Mucosa of descending colon (tissue), 3 donors: ENCODE measurements around the gene DLX4. TPM values are rescaled to one million over a fixed set of nuclear protein-coding genes. Genes with fewer than 3 reads are reported as not detected.
A peak's percentile ranks its signal among the peaks of the same experiment; 100 is the strongest.

Experiments used
- ATAC-seq: fragments of 200-7000 bp; cut with Tn5 transposase; one replicate; pipeline ENCODE4 v1.9.1; 2020; ENCODE audit warnings: mild to moderate bottlenecking, moderate library complexity
- DNase-seq, 3 donors: peaks; one replicate each; pipeline ENCODE4 v3.0.0-alpha.2; 2020
- H3K36me3 ChIP-seq: fragments of 200-600 bp; one replicate; pipeline ENCODE4 v1.8.0; 2021; ENCODE audit warnings: low read depth, mild to moderate bottlenecking
- H3K4me1 ChIP-seq: fragments of 200-600 bp; one replicate; pipeline ENCODE4 v1.8.0; 2021; ENCODE audit warnings: low read depth, mild to moderate bottlenecking
- H3K4me3 ChIP-seq: fragments of 200-600 bp; one replicate; pipeline ENCODE4 v1.8.0; 2021; ENCODE audit warnings: mild to moderate bottlenecking
- H3K9me3 ChIP-seq: fragments of 200-600 bp; one replicate; pipeline ENCODE4 v1.8.0; 2021; ENCODE audit warnings: mild to moderate bottlenecking
- intact Hi-C, 2 donors: fragments of 100-400 bp; cut with DNase I in 1 of 2; cut with micrococcal nuclease in 1 of 2; formaldehyde crosslinking; loops; one replicate each; pipeline versions ENCODE4 v1.11.0 to v1.11.1; 2022; cut with DNase I, micrococcal nuclease
- total RNA-seq, 3 donors: library from RNA; stranded (reverse); fragmentation: NEBNext Ultra II Directional in 2 of 3; extraction: Animal tissue kit (Norgen Biotek cat#: 25700) in 2 of 3; gene quantifications; one replicate each; pipeline versions ENCODE4 v1.2.1 to v1.2.4, GENCODE V29; 2021 to 2023
- TF ChIP-seq, protein P1 (sequence below): fragments of 200-600 bp; IDR thresholded peaks from one replicate; pipeline ENCODE4 v1.8.0; 2022; ENCODE audit warnings: antibody characterized with exemption, mild to moderate bottlenecking
- donor health status: DM: no; HTN: no; CAD: no; lungs with moderate emphysema.
- donor health status: DM: no; HTN: no; CAD: no.
- donor health status: DM: no; HTN: yes; CAD: no.

Gene DLX4
- total RNA-seq, 3 donors from 2014 or later = 0.14 to 0.60 (median 0.24) TPM

DNA sequence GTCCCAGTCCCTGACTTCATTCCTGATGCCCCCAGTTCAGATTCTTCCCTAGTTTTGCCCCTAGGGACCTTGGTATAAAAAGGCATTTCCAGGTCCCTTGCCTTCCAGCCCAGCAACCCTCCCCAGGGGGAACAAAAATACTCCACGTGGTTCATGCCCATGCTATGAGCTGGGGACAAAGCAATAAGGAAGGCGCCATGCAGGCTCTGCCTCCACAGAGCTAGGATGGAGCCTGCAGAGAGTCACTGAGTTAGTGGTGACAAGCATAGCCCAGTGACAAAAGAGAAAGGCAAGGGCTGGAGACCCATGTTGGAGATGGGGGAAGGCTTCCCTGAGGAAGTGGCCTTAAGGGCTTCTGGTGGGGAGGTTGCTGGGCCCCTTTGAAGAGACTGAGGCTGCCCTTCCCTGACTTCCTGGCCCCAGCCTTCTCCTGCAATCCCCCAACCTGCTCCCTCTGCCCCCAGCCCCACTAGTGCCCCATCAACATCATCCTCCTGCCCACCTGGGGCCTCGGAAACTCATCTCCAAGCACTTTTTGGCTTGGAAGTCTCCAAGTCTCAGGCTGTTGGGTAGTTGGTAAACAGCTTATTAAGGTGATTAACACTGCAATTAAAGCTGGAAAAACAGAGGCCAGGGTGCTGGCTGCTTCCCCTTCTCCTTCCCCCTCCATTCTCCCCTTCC, 16.5 kb downstream of the DLX4 start:
- H3K4me3 ChIP-seq = no peak overlapping the region
- ATAC-seq (no peak), DNase-seq (no peak)
- TF ChIP-seq, protein P1, sequence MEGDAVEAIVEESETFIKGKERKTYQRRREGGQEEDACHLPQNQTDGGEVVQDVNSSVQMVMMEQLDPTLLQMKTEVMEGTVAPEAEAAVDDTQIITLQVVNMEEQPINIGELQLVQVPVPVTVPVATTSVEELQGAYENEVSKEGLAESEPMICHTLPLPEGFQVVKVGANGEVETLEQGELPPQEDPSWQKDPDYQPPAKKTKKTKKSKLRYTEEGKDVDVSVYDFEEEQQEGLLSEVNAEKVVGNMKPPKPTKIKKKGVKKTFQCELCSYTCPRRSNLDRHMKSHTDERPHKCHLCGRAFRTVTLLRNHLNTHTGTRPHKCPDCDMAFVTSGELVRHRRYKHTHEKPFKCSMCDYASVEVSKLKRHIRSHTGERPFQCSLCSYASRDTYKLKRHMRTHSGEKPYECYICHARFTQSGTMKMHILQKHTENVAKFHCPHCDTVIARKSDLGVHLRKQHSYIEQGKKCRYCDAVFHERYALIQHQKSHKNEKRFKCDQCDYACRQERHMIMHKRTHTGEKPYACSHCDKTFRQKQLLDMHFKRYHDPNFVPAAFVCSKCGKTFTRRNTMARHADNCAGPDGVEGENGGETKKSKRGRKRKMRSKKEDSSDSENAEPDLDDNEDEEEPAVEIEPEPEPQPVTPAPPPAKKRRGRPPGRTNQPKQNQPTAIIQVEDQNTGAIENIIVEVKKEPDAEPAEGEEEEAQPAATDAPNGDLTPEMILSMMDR = no peak
- intact Hi-C loops = no loop called here
- H3K9me3 ChIP-seq = no peaks in the 10 kb centered on the region
- H3K36me3 ChIP-seq = no peaks in the 10 kb centered on the region
- H3K4me1 ChIP-seq = no peaks in the 10 kb centered on the region

DNA sequence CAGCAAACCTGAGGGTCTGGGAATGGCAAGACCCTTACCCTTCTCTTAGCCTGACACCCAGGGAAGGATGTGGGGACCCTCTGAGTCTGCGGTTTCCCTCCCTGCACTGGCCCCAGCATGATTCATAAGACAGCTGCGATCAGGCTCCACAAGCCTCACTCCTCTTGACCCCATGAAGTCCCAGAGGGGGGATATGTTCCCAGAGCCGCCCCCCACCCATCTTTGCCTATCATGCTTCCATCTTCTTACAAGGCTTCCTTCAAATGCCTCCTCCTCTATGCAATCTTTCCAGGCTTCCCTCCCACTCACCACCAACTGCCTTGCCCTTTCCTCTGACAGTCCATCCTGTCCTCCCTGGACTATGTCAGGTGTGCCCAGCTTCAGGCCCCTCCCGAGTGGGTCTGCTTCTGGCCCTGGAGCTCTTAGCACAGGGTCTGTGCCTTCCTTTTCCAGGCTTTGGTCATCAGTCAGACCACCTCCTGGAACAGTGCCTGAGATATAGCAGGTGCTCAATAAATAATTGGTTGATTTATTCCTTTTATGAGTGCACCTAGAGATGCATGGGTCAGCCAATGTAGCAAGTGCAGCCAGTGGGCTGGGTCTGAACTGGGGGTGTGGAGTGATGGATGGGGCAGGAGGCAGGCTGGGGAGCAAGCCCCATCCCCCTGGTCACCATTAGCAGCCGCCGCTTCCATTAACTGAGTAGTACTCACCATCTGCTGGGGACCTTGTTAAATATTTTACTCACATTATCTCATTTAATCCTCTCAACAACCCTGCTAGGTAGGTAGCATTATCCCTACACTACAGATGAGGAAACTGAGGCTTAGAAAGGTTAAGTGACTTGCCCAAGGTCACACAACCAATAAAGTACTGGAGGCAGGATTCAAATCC, 17.7 kb downstream of the DLX4 start:
- H3K36me3 ChIP-seq = no peaks in the 10 kb centered on the region
- DNase-seq (no peak), ATAC-seq (no peak)
- H3K9me3 ChIP-seq = no peaks in the 10 kb centered on the region
- no peaks in the 10 kb centered on the region for H3K4me1 ChIP-seq
- no peak overlapping the region for H3K4me3 ChIP-seq
- intact Hi-C loops = no loop called here
- TF ChIP-seq, protein P1 = no peak

DNA sequence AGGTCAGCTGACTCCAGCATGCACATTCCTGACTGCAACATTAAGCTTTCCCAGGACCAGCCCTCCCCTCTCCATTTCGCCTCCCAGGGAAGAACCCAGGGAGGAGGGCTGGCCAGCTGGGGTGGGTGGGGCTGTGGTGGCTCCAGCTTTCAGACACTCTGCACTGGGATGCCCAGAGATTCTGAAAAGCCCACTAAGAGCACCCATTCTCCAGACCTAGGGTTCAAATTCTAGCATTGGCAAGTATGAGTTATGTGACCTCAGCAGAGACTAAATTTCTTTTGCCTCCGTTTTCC, 18.2 kb downstream of the DLX4 start:
- Histone ChIP-seq H3K9me3 (no peaks in the 10 kb centered on the region), H3K4me1 (no peaks in the 10 kb centered on the region), H3K4me3 (no peak overlapping the region), H3K36me3 (no peaks in the 10 kb centered on the region)
- TF ChIP-seq, protein P1 = no peak
- DNase-seq (no peak), ATAC-seq (no peak)
- intact Hi-C loops = no loop called here

DNA sequence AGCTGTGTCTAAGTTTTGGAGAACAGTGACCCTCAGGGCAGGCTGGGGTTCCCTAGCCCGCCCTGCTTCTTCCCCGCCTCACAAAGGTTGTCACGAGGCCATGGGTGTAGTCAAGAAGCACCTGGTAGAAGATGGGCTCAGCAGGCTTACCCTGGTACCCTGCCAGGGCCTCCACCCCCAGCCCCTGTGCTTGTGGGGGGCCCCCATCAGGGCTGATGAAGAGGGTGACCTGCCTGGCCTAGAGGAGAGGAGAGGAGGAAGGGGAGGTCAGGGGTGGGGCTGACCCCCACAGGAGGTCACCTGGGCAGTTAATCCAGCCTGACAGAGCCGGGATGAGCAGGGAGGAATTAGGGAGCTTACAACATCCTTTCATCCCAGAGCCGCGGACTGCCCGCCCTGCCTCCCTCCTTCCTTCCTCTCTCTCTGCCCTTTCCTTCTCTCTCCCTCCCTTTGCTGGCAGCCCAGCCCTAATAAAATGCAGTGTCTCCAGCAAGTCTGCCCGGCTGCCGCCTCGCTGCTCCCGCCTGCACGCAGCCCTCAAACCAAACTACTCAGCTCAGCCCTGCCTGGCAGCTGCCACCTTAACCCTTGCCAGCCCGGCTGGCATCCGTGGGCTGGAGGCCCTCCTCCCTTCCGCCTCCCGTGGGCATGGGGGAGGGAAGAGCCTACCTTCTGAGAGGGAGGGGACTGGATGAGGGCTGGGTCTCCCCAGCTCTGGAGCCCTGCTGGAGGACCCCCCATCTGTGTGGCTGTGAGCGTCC, 18.9 kb downstream of the DLX4 start:
- Histone ChIP-seq H3K36me3 (no peaks in the 10 kb centered on the region), H3K9me3 (no peaks in the 10 kb centered on the region), H3K4me1 (no peaks in the 10 kb centered on the region), H3K4me3 (no peak overlapping the region)
- TF ChIP-seq, protein P1 = no peak
- intact Hi-C loops = no loop called here
- ATAC-seq (peak; percentile 49), DNase-seq (no peak)

DNA sequence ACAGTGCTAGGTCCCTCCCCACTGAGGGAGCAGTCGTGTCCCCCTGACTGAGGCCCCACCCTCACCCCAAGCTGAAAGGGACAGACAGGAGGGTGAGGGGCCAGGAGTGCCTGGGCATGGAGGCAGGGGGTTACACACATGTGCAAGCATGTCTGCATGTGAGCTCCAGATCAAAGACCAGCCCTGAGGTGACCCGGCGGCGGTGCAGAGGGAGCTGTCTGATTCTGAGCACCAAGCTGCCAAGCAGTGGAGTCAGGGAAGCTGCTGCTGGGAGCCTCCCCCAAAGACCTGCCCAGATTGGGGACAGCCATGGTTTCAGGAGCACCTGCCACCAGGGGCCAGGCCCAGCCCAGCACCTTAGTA, 20.5 kb downstream of the DLX4 start:
- H3K36me3 ChIP-seq = no peaks in the 10 kb centered on the region
- TF ChIP-seq, protein P1 = no peak
- DNase-seq (no peak), ATAC-seq (no peak)
- H3K4me1 ChIP-seq = peaks cover 14% of the 10 kb centered on the region
- H3K9me3 ChIP-seq = no peaks in the 10 kb centered on the region
- H3K4me3 ChIP-seq = no peak overlapping the region
- intact Hi-C loops = no loop called here
